ENCODE data around the gene LTBP2. TPM values are rescaled to one million over a fixed set of nuclear protein-coding genes. Genes with fewer than 3 reads are reported as not detected.

The LTBP2 gene
- total RNA-seq, 1 donor from 2014 or later: 6.6 TPM

DNA sequence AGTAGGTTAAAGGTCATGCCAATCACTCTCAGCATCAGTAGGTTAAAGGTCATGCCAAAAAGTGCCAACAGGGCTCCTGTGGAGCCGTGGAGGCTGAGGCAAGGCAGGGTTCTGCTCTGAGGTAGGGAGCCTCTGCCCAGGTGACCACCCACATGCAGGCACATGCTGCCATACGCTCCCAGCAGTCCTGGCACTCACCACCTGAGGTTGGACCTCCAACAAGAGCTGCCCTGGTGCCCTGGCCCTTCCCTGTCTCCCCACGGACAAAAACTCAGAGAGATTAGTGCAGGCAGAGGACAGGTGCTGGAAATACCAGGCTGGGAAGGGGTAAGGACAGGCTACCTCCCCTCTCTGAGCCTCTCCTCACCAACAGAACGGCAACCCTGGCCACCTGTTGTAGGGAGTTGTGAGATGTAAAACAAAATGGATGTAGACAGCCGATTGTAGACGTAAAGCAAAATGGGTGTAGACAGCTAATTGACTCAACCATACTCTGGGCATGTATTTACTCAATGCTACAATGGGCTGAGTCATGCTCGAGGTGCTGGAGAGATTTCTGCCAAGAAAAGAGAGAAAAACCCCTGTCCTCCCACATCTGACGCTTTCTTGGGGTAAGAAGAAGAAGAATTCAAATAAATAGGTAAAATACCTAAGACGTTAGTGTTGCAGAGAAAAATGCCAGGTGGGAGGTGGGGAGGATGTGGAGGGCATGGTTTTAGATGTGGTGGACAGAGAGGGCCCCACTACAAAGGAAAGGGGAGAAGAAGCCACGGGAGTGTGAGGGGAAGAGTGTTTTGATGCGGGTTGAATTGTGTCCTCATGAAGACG is 32.4 kb downstream of the LTBP2 start:
- FAIRE-seq: peak; percentile 89
- Histone ChIP-seq H3K4me3 (ENCODE audit: low read depth, low read length) (no peak overlapping the region), H3K27me3 (ENCODE audit: control insufficient read depth, insufficient read depth, low read length) (no peaks in the 10 kb centered on the region), H3K36me3 (ENCODE audit: control insufficient read depth, insufficient read depth, low read length) (no peaks in the 10 kb centered on the region)
- DNase-seq (ENCODE audit: low read depth): peak; percentile 95
- TF ChIP-seq, protein P1, sequence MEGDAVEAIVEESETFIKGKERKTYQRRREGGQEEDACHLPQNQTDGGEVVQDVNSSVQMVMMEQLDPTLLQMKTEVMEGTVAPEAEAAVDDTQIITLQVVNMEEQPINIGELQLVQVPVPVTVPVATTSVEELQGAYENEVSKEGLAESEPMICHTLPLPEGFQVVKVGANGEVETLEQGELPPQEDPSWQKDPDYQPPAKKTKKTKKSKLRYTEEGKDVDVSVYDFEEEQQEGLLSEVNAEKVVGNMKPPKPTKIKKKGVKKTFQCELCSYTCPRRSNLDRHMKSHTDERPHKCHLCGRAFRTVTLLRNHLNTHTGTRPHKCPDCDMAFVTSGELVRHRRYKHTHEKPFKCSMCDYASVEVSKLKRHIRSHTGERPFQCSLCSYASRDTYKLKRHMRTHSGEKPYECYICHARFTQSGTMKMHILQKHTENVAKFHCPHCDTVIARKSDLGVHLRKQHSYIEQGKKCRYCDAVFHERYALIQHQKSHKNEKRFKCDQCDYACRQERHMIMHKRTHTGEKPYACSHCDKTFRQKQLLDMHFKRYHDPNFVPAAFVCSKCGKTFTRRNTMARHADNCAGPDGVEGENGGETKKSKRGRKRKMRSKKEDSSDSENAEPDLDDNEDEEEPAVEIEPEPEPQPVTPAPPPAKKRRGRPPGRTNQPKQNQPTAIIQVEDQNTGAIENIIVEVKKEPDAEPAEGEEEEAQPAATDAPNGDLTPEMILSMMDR (IDR thresholded peaks at IDR 0.05; ENCODE audit: insufficient read depth, low read length, severe bottlenecking): no peak

DNA sequence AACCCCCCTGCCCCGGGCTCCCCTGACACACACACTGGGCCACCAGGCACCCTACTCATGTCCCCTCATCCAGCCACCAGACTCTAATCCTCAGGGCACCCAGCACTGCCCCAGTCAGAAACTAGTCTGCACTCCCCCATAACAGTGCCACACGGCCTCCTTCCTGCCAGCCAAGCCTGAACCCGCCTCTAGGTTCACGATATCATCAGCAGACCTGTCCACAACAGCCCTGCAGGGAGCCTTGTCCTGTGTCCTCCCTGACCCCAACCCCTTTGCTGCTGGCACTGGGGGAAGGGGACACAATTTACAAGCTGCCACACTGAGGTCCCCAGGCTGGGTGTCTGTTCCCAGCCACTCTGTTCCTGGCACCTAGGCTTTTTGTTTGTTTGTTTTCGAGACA is 33.6 kb downstream of the LTBP2 start:
- DNase-seq (ENCODE audit: low read depth) (no peak), FAIRE-seq (no peak)
- Histone ChIP-seq H3K4me3 (ENCODE audit: low read depth, low read length) (no peak overlapping the region), H3K36me3 (ENCODE audit: control insufficient read depth, insufficient read depth, low read length) (no peaks in the 10 kb centered on the region), H3K27me3 (ENCODE audit: control insufficient read depth, insufficient read depth, low read length) (no peaks in the 10 kb centered on the region)
- TF ChIP-seq, protein P1 (IDR thresholded peaks at IDR 0.05; ENCODE audit: insufficient read depth, low read length, severe bottlenecking): no peak

DNA sequence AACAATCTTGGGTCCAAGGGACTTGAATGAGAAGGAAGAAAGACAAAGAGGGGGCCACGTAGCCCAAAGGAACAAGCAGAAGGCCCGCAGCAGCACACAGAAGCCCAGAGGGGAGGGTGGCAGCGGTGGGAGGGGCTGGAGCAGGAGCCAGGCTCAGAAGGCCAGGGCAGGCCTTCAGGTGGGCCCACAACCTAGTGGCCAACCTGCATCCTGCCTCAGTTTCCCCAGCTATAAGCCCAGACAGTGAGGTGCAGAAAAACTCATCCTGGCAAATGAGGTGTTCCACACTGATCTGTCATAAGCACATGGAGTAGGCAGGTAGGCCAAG is 34.1 kb downstream of the LTBP2 start:
- TF ChIP-seq, protein P1 (IDR thresholded peaks at IDR 0.05; ENCODE audit: insufficient read depth, low read length, severe bottlenecking): no peak
- no peaks in the 10 kb centered on the region for H3K27me3 ChIP-seq (ENCODE audit: control insufficient read depth, insufficient read depth, low read length)
- H3K36me3 ChIP-seq (ENCODE audit: control insufficient read depth, insufficient read depth, low read length): no peaks in the 10 kb centered on the region
- H3K4me3 ChIP-seq (ENCODE audit: low read depth, low read length): no peak overlapping the region
- FAIRE-seq (no peak), DNase-seq (ENCODE audit: low read depth) (no peak)

DNA sequence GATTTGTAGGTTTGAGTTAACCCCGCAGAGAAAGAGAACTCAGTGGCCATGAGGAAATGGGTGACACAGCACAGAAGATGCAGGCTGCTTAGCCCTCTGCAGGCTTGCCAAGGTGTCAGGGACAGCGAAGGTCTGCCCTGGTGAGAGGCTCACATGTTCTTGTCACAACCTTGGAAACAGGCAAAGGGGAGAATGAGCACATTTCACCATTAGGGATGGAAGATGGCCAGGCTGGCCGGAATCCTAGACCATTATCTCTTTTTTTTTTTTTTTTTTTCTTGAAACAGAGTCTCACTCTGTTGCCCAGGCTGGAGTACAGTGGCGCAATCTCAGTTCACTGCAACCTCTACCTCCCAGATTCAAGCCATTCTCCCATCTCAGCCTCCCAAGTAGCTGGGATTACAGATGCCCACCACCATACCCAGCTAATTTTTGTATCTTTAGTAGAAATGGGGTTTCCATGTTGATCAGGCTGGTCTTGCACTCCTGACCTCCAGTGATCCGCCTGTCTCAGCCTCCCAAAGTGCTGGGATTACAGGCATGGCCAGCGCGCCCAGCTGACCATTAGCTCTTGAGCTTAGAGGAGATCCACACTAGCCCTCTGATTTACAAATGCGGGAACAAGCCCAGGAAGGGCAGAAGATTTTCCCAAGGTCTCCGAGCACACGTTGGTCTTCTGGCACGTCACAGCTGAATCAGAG is 34.6 kb downstream of the LTBP2 start:
- Histone ChIP-seq H3K36me3 (ENCODE audit: control insufficient read depth, insufficient read depth, low read length) (no peaks in the 10 kb centered on the region), H3K4me3 (ENCODE audit: low read depth, low read length) (no peak overlapping the region), H3K27me3 (ENCODE audit: control insufficient read depth, insufficient read depth, low read length) (no peaks in the 10 kb centered on the region)
- no peak for DNase-seq (ENCODE audit: low read depth)
- TF ChIP-seq, protein P1 (IDR thresholded peaks at IDR 0.05; ENCODE audit: insufficient read depth, low read length, severe bottlenecking): no peak
- no peak for FAIRE-seq

DNA sequence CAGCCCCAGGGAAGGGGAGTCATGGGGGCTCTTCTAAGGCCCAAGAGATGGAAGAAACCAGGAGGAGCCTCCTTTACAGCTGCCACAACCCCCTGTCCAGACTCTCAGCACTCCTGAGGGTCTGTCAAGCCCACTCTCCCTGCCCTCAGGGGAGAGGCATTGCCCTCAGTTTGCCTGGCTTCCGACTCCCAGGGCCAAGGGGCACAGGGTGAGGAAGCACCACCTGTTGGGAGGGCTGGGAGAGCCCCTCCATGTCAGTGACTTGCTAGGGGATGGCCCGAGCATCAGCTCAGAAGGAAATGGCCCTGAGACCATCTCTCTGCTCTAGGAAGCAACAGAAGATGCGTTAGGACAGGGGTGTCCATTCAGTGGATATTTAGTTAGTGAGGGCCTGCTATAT is 36.1 kb downstream of the LTBP2 start:
- Histone ChIP-seq H3K27me3 (ENCODE audit: control insufficient read depth, insufficient read depth, low read length) (no peaks in the 10 kb centered on the region), H3K36me3 (ENCODE audit: control insufficient read depth, insufficient read depth, low read length) (no peaks in the 10 kb centered on the region), H3K4me3 (ENCODE audit: low read depth, low read length) (no peak overlapping the region)
- FAIRE-seq: no peak
- TF ChIP-seq, protein P1 (IDR thresholded peaks at IDR 0.05; ENCODE audit: insufficient read depth, low read length, severe bottlenecking): no peak
- no peak for DNase-seq (ENCODE audit: low read depth)

Measured in bronchial epithelial cell (primary cell).